Right ventricle myocardium inferior (tissue), 1 donor: ENCODE data around the gene NPAS3. TPM values are rescaled to one million over a fixed set of nuclear protein-coding genes. Genes with fewer than 3 reads are reported as not detected.

Experiments used
- ATAC-seq: fragments of 200-7000 bp; cut with Tn5 transposase; one replicate; pipeline ENCODE4 v1.9.1; 2020; ENCODE audit warnings: mild to moderate bottlenecking, moderate library complexity
- DNase-seq: peaks from one replicate; pipeline ENCODE4 v3.0.0; 2021; ENCODE audit errors: missing footprints
- intact Hi-C: fragments of 100-400 bp; cut with DNase I; formaldehyde crosslinking; loops from one replicate; pipeline ENCODE4 v1.11.0; 2022
- total RNA-seq: library from RNA; stranded (reverse); fragmentation: NEBNext Ultra II Directional; extraction: Animal tissue kit (Norgen Biotek cat#: 25700); gene quantifications from one replicate; pipeline ENCODE4 v1.2.1, GENCODE V29; 2021
- donor health status: DM: no; HTN: yes; CAD: no; lungs with severe emphysema.

The NPAS3 gene
- total RNA-seq, 1 donor from 2014 or later = 1.9 TPM

DNA sequence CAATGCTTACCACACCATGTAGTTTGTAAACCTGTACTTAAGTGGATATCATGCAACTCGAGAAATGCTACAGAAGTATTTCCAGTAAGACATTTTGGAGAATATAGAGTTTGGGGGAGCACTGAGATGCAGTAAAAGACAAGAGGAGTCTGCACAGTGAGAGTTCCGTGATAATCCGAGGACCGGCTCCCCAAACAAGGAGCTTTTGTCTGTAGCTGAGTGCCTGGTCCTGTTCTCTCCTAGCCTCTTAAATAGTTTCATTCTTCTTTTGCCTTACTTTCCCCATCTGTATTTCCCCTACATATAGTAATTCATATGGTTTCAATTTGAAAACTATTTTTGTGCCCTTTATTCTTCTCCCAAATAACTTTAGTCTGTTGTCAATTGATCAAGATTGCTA, 648.1 kb downstream of the NPAS3 start:
- ATAC-seq (no peak), DNase-seq (no peak)
- intact Hi-C loops = no loop called here

DNA sequence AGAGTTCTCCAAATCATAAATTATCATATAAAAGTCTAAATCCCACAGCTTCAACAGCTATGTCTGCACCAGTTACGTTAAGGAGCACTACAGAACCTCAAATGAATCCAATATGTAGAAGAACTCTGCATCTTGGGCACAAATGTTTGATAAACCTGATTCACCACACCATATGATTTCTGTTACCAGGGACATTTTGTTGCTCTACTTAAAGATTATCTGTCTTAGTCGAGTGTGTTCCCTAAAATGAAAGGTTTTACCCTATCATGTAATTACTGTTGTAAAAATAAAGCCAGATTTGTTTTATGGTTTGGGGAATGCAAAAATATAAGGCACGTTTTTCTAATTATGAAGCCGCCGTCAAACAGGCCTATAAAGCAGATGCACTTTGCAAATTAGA, 649.1 kb downstream of the NPAS3 start:
- ATAC-seq (no peak), DNase-seq (no peak)
- intact Hi-C loops = no loop called here

DNA sequence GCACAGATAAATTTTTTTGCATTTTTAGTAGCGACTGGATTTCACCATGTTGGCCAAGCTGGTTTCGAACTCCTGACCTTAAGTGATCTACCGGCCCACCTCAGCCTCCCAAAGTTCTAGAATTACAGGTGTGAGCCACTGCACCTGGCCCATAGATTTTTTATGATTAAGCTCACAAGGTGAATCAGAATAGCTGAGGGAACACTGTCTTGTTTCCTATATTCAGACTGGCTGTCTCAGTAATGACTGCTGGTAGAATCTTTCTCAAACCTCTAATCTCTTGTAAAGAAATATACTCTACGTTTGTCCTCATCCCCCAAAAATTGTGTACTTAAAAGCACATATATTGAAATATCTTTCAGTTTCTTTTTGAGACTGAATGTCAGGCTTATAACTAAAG, 650.1 kb downstream of the NPAS3 start:
- no peak for DNase-seq
- intact Hi-C loops = no loop called here
- ATAC-seq = no peak

DNA sequence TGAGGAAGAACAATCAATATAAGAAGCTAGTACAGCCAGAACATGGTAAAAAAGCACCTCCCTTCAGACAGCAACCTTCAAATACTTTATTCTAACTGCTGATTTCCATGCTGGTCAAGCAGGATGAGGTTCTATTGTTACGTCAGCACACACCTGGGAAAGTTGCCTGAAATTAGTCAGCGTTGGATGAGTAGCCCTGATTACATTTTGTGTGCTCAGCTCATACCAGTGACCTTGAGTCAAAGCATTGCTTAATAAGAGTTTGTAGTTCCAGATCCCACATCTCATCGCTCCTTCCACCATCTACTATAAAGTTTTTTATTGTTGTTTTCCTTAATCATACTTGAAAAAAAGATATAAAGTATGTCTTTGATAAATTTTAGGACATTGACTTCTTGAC, 650.7 kb downstream of the NPAS3 start:
- ATAC-seq = no peak
- intact Hi-C loops = no loop called here

DNA sequence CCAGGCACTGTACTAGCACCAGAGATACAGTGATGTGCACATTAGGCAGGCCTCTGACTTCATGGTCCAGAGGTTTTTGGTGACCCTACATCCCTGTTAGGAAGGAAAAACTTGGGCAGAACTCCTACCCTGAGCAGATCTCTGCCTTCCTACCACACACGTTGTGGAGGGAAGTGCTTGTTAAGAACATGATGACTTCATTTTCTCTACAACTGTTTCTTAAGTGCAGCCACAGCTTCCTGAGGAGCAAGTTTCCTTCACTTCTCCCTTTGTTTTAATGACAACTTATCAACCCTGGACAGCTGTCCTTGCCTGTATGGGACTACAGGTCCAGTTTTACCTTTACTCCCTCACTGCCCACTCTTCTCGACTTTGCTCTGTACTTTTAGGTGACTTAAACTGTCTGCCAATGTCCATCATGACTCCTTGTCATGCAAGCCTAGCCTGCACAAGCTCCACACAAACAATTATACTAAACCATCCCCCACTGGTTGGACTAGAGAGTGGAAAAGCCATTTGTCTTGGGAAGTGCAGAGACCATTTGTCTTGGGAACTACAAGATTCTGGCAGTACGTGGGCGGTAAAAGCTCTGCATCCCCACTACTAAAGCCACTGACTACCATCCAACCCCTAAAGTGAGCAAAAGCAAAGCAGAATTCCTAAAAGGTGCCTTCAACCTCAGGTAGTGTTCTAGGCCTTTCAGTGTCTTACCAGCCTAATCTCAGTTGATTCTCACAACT, 652.4 kb downstream of the NPAS3 start:
- ATAC-seq = no peak
- intact Hi-C loops = no loop called here

More for the DNA sequence above, 650.7 kb downstream of the NPAS3 start:
- no peak for DNase-seq

DNA sequence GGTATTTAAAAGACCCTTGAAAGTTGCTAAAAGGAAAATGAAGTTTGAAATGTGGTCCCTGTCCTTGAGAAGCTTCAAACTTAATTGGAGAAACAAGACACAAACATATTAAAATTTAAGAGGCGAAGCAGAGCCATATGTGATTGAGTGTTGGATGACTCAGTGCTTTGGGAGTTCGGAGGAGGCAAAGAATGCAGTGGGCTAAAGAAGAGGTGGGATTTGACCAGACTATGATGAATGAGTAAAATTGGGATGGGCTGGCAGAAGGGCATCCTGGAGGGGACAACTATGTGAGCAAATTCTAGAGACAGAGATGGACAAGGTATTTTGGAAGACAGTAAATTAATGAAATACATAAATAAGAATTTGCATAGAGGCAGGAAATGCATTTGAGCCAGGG, 653.6 kb downstream of the NPAS3 start:
- DNase-seq = no peak
- no peak for ATAC-seq
- intact Hi-C loops = no loop called here

More for the DNA sequence above, 652.4 kb downstream of the NPAS3 start:
- no peak for DNase-seq

DNA sequence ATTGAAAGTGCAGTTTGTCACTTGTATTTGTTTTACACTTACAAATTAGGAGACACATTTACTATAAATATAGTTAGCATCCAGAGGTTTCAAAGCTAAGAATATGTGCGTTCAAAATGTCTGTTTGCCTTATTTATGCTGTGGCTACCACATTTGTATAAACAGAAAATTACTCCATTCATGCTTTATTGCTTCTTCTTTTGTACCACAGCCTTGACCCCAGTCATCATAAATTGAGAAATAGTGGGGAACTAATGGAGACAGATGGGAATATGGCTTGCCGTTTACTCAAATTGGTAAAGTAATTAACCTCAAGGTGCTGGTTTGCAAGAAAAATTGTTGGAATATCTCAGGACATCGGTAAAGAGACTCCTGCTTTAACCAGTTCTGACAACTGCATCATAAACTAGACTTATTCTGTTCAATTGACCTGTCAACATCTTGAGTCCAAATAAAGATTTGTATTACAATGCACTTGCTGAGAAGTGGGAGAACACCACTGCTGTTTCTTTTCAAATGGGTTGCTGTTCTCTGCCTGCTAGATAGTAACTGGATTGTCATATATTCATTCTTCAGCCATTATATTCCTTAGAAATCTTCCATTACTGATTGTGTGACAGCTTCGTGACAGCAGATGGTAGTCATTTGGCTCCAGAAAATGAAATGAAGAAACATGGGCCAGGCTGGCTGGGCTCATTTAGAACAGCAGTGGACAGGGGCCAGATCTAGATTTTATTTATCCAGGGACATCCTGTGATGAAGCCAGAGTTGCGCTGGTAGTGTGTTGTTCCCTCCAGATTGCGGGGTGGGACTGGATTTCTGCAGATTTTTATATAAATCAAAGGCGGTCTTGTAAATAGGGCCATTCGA, 657.8 kb downstream of the NPAS3 start:
- intact Hi-C loops = no loop called here
- DNase-seq (no peak), ATAC-seq (peak; percentile 57)

DNA sequence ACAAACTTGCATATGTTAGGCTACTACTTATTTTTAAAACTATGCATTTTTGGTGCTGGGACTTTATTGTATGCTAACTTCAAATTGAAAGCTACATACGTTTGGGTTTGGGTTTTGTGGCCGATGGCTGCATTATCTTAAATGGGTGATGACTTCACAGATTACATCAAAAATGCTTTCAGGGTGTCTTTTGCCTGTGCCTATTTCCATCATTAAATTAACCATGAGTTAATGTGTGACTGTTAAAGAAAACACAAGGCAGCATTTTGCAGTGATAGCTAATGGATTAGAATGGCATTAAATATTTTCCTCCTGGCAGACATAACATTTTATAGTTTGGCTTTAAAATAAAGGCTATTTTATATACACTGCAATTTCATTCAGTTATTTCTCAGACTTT, 659.9 kb downstream of the NPAS3 start:
- intact Hi-C loops = no loop called here
- no peak for DNase-seq
- ATAC-seq = no peak

DNA sequence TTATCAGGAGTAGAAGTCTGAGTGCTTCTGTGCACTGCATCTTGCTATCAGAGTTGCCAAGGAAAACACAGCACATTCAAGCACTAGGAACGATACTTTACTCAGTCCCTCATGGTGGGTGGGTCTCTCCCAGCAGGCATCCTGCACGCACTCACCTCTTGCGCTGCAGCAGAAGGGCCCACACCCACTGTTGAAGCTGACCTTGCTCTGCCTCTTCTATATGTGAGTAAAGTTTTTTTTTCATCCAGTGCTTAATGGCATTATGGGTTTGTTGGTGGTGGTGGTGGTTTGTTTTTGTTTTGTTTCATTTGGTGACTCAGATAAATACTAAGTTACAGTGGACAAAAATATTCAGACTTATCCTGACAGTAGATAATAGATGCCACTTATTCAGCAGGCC, 663.7 kb downstream of the NPAS3 start:
- DNase-seq (no peak), ATAC-seq (no peak)
- intact Hi-C loops = no loop called here

DNA sequence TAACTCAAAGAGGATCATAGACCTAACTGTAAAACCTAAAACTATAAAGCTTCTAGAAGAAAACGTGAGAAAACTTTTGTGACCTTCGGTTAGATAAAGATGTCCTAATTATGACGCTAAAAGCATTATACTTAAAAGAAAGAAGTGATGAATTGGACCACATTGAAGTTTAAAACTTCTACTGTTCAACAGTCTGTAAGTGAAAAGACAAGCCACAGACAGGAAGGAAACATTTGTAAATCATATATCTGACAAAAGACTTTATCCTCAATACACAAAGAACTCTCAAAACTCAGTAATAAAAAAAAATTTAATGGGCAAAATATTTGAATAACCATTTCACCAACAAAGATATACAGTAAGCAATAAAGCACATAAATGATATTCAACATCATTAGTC, 667.9 kb downstream of the NPAS3 start:
- ATAC-seq = no peak
- no peak for DNase-seq
- intact Hi-C loops = no loop called here

DNA sequence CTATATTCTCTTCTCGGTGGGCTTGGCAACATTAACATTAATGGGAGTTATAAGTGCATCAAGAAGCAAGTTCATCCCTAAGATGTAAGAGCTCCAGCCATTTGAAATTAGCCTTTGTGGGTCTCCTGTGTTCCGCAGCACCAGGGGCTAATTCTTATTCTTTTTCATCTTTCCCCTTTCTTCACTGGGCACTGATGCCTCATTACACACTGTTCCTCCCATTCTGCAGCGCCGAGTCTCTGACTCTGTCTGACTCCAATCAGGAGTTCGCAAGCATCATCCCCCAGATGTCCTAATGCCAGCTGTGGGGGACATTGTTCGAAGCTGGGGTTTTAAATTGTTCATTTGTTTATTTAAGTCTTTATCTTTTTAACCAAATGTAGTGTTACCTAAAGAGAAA, 670.9 kb downstream of the NPAS3 start:
- ATAC-seq (no peak), DNase-seq (no peak)
- intact Hi-C loops = no loop called here

DNA sequence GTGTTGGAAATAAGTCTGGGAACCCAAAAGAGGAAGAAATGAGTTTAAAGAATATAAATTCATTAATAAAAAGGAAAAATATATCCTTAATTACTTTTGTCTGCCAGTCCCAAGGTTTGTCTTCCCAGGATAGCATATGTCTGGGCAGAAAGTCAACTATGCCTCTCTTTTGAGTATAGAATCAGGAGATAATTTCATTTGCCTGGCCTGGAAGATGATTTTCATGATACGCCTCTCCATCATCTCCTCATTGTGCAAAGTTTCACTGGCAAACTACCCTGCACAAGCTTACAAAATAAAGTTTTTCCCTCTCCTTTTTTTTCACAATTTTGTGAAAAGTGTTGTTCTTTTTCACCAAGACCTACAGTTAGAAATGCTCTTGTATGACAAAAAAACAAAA, 671.4 kb downstream of the NPAS3 start:
- intact Hi-C loops = no loop called here
- no peak for DNase-seq
- no peak for ATAC-seq

DNA sequence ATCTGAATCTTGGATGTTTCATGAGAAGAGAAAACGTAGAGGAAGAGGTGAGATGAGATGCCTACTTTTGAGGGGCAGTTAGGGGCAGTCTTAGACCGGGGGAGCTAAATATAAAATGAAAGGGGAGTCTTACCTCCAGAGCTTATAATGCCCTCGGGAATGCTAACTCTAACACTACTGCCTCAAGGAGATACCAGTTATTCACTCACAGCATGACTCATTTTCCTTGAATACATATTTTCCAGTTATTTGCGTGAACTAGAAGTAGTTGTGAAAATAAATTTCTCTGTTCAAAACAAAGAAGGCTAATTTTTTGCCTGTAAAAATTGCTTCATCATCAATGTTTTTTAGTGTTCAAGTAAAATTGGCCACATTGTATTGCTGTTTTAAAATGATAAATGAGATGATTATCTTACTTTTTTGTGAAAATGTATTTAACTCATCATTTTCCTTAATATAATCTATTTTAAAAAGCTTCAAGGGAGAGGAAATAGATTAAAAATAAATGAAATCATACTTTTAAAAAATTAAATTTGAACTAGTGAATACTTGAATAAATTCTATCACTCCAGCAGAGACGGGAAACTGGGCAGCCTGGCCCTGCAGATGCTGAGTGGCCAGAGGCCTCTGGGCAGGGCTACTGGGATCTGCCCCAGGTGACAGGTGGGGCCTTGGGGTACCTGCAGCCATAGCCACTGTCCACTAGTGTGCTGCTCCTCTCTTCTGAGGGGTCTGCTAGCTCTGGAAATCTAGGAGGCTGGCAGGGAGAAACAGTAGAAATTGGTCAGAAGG, 672.9 kb downstream of the NPAS3 start:
- no peak for ATAC-seq

DNA sequence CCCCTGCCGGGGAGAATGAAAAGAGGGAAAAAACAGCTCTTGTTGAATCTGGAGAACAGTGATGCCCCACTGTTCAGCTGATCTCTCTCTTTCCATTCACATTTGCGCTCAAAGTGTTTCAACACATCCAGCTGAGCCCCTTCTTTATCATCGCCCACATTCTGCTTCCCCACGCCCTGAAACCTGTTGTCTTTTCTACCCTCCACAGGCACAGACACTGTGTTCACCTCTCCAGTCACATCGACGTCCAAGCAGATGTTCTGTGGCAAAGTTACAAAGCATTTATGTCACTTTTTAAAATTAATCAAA, 673.5 kb downstream of the NPAS3 start:
- intact Hi-C loops = no loop called here
- ATAC-seq (no peak), DNase-seq (no peak)

More for the DNA sequence above, 672.9 kb downstream of the NPAS3 start:
- intact Hi-C loops = no loop called here
- no peak for DNase-seq

DNA sequence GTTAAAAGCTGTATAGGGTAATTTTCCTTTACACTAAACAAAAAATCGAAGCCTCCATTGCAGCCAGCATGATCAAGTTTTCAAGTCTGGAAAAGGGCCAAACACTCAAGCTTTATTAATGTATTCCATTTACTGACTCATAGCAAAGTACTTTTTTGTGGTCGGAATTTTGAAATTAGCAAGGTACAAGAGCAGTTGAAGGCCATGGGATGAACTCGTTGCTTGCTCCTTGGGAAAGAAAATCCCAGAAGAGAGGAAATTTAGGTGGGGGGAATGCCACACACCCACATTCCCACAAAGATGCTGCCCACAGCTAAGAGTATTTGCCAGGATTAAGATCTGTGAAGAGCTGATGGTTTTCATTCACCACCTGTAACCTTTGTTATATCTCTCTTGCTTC, 678.5 kb downstream of the NPAS3 start:
- DNase-seq (no peak), ATAC-seq (no peak)
- intact Hi-C loops = no loop called here

DNA sequence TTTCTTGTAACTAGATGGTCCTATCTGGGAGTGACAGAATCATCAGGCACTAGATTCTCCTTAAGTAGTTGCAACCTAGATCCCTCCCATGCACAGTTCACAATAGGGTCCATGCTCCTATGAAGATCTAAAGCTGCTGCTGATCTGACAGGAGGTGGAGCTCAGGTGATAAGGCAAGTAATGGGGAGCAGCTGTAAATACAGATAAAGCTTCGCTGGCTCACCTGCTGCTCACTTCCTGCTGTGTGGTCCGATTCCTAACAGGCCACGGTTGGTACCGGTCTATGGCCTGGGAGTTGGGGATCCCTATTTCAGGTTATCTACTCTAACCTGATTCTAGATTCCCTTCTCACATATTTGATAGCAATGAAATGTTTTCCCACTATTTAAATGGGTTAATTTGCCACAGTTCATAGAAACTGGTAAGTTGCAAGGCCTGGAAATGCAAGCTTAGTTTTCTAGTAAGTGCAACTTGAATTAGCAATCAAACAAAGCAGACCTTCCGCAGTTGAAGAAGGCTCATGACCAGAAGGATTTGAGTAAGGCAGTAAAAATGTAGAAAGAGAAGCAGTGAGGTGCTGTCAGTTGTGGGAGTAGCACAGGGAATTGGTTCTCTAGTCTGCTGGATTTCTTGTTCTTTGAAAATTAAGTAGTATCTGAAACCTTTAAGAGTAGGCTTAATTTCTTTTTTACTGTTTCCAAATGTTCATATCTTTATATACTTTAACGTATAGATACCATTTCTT, 679.9 kb downstream of the NPAS3 start:
- intact Hi-C loops = no loop called here
- ATAC-seq (no peak), DNase-seq (no peak)

DNA sequence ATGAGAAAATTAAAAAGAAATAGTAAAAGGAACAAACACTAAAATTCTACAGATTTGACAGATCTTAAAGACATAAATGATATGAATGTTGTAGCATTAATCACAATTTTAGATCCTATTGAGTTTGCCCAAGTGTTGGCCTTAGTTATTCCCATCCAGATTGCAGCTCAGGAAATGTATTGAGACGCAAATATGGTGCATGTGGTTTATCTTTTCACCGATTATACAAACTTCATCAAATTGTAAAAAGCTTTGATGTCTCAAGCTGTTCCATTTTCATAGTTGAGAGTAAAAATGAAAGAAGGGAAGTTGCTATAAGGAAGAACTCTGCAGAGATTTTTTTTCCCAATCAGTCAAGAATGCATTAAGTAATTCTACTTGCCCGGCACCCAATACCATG, 683.8 kb downstream of the NPAS3 start:
- ATAC-seq = no peak
- intact Hi-C loops = no loop called here
- DNase-seq = no peak

DNA sequence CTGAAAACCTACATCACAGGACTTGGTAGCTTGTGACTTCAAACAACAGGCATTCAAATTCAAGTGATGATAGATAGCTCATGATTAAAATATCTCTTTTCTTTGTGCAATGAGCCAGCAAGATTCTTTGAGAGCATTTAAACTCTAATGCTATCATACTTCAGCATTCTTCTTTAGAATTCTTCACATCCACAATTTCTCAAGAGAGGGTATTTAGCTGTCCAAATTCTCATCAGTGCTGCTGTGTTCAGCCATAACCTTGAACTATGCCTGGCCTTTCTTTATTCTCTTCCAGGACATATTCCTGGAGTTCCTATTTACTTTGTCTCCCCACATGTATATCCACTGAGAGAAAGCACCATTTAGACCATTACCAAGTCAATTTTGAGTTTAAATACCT, 691.1 kb downstream of the NPAS3 start:
- no peak for ATAC-seq
- intact Hi-C loops = no loop called here
- no peak for DNase-seq

DNA sequence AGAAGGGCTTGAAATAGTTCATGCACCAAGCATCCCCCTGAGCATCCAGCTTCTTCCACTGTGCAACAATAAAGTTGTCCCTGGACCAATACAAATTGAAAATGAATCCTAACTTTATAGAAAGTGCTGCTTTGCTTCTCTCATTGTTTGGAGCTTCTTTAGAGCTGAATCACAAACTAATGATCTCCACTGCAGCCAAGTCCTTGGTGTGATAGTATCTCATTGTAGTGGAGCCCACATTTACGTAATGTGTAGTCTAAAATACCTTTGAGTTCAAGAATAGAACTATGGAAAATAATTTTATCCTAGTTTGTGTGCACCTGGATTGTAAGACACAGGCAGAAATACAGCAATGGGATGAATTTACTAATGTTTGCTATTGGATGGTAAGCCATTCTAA, 692.3 kb downstream of the NPAS3 start:
- intact Hi-C loops = no loop called here

More for the DNA sequence above, 692.3 kb downstream of the NPAS3 start:
- DNase-seq = no peak
- ATAC-seq = no peak
